ENCODE results near the gene SLCO3A1.

Gene SLCO3A1

DNA sequence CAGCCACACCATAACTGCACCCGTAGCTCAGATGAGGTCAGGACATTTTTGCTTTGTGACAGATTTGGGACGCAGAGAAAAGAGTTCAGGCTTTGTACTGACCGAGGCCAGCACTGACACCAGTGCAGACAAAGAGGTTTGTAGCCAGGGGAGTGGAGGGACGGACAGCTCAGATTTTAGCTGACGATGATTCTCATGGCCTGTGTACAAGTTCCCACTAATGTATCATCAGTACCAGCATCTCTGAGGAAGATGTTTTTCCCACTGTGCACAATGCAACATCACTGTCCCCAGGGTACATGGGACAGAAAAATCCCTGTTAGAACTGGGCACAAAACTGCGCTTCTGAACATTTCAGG is 112.7 kb downstream of the SLCO3A1 start (continued):
- TF ChIP-seq, protein P1, sequence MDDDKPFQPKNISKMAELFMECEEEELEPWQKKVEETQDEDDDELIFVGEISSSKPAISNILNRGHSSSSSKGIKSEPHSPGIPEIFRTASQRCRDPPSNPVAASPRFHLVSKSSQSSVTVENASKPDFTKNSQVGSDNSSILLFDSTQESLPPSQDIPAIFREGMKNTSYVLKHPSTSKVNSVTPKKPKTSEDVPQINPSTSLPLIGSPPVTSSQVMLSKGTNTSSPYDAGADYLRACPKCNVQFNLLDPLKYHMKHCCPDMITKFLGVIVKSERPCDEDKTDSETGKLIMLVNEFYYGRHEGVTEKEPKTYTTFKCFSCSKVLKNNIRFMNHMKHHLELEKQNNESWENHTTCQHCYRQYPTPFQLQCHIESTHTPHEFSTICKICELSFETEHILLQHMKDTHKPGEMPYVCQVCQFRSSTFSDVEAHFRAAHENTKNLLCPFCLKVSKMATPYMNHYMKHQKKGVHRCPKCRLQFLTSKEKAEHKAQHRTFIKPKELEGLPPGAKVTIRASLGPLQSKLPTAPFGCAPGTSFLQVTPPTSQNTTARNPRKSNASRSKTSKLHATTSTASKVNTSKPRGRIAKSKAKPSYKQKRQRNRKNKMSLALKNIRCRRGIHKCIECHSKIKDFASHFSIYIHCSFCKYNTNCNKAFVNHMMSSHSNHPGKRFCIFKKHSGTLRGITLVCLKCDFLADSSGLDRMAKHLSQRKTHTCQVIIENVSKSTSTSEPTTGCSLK (tag by site-specific recombination; IDR thresholded peaks at IDR 0.05): no peak
- TF ChIP-seq, protein P2, sequence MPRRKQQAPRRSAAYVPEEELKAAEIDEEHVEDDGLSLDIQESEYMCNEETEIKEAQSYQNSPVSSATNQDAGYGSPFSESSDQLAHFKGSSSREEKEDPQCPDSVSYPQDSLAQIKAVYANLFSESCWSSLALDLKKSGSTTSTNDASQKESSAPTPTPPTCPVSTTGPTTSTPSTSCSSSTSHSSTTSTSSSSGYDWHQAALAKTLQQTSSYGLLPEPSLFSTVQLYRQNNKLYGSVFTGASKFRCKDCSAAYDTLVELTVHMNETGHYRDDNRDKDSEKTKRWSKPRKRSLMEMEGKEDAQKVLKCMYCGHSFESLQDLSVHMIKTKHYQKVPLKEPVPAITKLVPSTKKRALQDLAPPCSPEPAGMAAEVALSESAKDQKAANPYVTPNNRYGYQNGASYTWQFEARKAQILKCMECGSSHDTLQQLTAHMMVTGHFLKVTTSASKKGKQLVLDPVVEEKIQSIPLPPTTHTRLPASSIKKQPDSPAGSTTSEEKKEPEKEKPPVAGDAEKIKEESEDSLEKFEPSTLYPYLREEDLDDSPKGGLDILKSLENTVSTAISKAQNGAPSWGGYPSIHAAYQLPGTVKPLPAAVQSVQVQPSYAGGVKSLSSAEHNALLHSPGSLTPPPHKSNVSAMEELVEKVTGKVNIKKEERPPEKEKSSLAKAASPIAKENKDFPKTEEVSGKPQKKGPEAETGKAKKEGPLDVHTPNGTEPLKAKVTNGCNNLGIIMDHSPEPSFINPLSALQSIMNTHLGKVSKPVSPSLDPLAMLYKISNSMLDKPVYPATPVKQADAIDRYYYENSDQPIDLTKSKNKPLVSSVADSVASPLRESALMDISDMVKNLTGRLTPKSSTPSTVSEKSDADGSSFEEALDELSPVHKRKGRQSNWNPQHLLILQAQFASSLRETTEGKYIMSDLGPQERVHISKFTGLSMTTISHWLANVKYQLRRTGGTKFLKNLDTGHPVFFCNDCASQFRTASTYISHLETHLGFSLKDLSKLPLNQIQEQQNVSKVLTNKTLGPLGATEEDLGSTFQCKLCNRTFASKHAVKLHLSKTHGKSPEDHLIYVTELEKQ (tag by site-specific recombination; IDR thresholded peaks at IDR 0.05; ENCODE audit: borderline replicate concordance): no peak
- no peak for TF ChIP-seq ZSCAN18 (tag by site-specific recombination; IDR thresholded peaks at IDR 0.05)
- no peak for TF ChIP-seq ZNF792 (tag by site-specific recombination; IDR thresholded peaks at IDR 0.05)
- no peak for TF ChIP-seq ZNF404 (tag by site-specific recombination; IDR thresholded peaks at IDR 0.05)
- TF ChIP-seq SP2 (tag by site-specific recombination; IDR thresholded peaks at IDR 0.05): no peak

GRCh38 chr15:91967935-91968606 is 114.6 kb downstream of the SLCO3A1 start:
- POLR2A ChIA-PET: no interaction called here
- CTCF ChIA-PET: interaction anchor here (0.6 to 0.9 kb wide), 4 partner anchors 20 to 1169 kb away, joined by 3 to 6 read pairs (median 4); no protein-coding TSS in a partner anchor
- TF ChIP-seq, protein P1 (tag by site-specific recombination; IDR thresholded peaks at IDR 0.05): no peak
- TF ChIP-seq ZNF561 (tag by site-specific recombination; IDR thresholded peaks at IDR 0.05; ENCODE audit: borderline replicate concordance) (no peak), ZNF362 (tag by site-specific recombination; IDR thresholded peaks at IDR 0.05) (no peak), ZSCAN30 (tag by site-specific recombination; IDR thresholded peaks at IDR 0.05) (no peak), ZNF791 (tag by site-specific recombination; IDR thresholded peaks at IDR 0.05) (no peak), ZFP41 (tag by site-specific recombination; IDR thresholded peaks at IDR 0.05; ENCODE audit: borderline replicate concordance) (no peak), ZNF596 (tag by site-specific recombination; IDR thresholded peaks at IDR 0.05) (no peak), ZNF623 (tag by site-specific recombination; IDR thresholded peaks at IDR 0.05) (no peak), ZNF202 (tag by site-specific recombination; IDR thresholded peaks at IDR 0.05; ENCODE audit: borderline replicate concordance) (no peak), ZNF23 (tag by site-specific recombination; IDR thresholded peaks at IDR 0.05; ENCODE audit: borderline replicate concordance) (no peak), SP7 (tag by site-specific recombination; IDR thresholded peaks at IDR 0.05) (no peak), ZNF157 (tag by site-specific recombination; IDR thresholded peaks at IDR 0.05) (no peak), TRIM28 (IDR thresholded peaks at IDR 0.05; ENCODE audit: borderline replicate concordance, low read length) (no peak), BCL6B (tag by site-specific recombination; IDR thresholded peaks at IDR 0.05) (no peak)
- TF ChIP-seq, protein P2 (tag by site-specific recombination; IDR thresholded peaks at IDR 0.05; ENCODE audit: borderline replicate concordance): no peak
- Histone ChIP-seq H3K4me1 (ENCODE audit: control insufficient read depth, insufficient read depth, low read length) (no peaks in the 10 kb centered on the region), H3K36me3 (ENCODE audit: control insufficient read depth in 2 of 2, insufficient read depth in 1 of 2, low read length in 2 of 2) (no peaks in the 10 kb centered on the region), H3K27ac (ENCODE audit: extremely low read depth, low read depth, low read length) (no peak overlapping the region), H3K9me3 (ENCODE audit: control insufficient read depth, insufficient read depth, low read depth, low read length) (no peaks in the 10 kb centered on the region; the same call in 1 of the 2 replicates), H3K4me3 (ENCODE audit: low read depth, low read length) (no peak overlapping the region)
